Ectodermal cell (in vitro differentiated cells): ENCODE data around the gene GIPC2.
"Not testable (repeated sequence)": the region's sequence is repeated elsewhere in the genome, so short reads cannot be mapped to it uniquely, and the experiment has no call there.

ENCODE experiments used
- H3K27ac ChIP-seq: 2 replicates; pipeline ENCODE4 v1.7.0; 2013; ENCODE audit warnings: mild to moderate bottlenecking, low read depth, low read length; ENCODE audit not compliant: insufficient read depth, poor library complexity, severe bottlenecking
- H3K27me3 ChIP-seq: 2 replicates; pipeline ENCODE4 v1.7.0; 2013; ENCODE audit warnings: mild to moderate bottlenecking, low read length; ENCODE audit not compliant: insufficient read depth, control insufficient read depth, poor library complexity, severe bottlenecking
- H3K36me3 ChIP-seq: one replicate; pipeline ENCODE4 v1.7.0; 2013; ENCODE audit warnings: low read length; ENCODE audit not compliant: control insufficient read depth, insufficient read depth
- H3K4me1 ChIP-seq: one replicate; pipeline ENCODE4 v1.7.0; 2013; ENCODE audit warnings: low read length; ENCODE audit not compliant: control insufficient read depth, insufficient read depth
- H3K4me3 ChIP-seq: 2 replicates; pipeline ENCODE4 v1.7.0; 2013; ENCODE audit warnings: low read depth, low read length, control low read depth; ENCODE audit not compliant: insufficient read depth
- H3K9me3 ChIP-seq: 2 replicates; pipeline ENCODE4 v1.7.0; 2013; ENCODE audit warnings: mild to moderate bottlenecking, low read length, moderate library complexity; ENCODE audit not compliant: control insufficient read depth
- WGBS, 2 experiments: methylation state at CpG; one replicate each; pipeline ENCODE4 v1.1.7; 2013; ENCODE audit warnings: missing lambda C conversion rate in 2 of 2; 5-methylcytosine and 5-hydroxymethylcytosine counted together

GIPC2 gene

DNA sequence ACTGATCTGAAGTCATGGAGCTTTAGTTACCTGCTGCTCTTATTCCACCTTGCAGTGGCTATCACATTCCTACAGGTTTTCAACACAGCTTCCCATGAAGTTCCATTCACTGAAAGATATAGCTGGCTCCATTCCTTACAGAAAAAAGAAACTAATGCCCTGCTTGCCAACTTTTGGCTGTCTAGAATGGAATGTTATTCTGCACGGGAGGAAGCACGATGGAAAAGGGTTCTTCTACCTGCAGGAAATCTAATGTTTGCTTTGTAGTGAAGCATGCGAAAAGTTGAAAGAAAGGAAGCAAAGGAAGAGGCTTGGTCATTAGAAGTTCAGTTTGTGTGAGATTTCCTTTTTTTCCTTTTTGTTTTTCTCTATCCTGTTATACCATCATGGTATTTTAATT, 32.6 kb downstream of the GIPC2 start:
- Histone ChIP-seq H3K4me1 (no peaks in the 10 kb centered on the region), H3K9me3 (no peaks in the 10 kb centered on the region), H3K36me3 (no peaks in the 10 kb centered on the region), H3K27ac (no peak overlapping the region), H3K27me3 (no peaks in the 10 kb centered on the region), H3K4me3 (no peak overlapping the region)
- 86 to 91% methylated on average over 3 of the region's 3 CpGs for WGBS, 2 experiments

DNA sequence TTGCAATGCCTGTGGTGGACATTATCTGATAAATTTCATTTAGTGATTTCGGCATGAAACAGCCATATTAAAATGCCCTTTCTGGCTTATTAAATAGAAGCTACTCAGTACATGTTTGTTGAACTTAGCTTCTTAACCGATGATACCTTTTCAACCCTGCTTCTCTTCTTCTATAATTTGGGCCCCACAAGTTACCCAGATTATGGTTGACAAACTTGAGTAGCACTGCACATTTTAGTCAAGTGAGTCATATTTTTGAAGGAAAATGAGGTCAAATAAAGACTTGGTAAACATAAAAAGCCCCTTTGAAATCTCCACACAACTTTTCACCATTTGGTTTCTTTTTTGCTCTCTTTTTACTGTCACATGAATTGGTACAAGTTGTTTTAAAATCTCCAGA, 33.8 kb downstream of the GIPC2 start:
- 98% methylated on average over 2 of the region's 2 CpGs for WGBS, 2 experiments

DNA sequence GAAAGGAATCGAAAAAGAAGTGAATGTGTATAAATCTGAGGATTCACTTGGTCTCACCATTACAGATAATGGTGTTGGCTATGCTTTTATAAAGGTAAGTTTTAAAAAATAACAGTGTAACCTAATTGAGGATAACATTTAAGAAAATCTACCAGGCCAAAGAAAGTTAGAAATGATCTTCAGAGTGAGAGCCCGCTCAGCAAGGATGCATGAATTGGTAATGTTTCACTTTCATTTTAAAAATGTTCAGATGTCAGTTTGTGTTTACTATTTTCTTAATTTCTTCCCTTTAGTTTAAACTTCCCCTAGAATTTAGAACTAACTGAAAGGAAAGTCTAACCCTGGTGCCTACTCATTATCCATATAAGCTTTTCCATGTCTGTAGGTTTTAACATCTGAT, 35.0 kb downstream of the GIPC2 start:
- 100% methylated on average over 2 of the region's 2 CpGs for WGBS, 2 experiments
- Histone ChIP-seq H3K9me3 (no peaks in the 10 kb centered on the region), H3K4me3 (no peak overlapping the region)

More for the DNA sequence above, 33.8 kb downstream of the GIPC2 start:
- Histone ChIP-seq H3K4me1 (no peaks in the 10 kb centered on the region), H3K36me3 (no peaks in the 10 kb centered on the region), H3K27me3 (no peaks in the 10 kb centered on the region), H3K4me3 (no peak overlapping the region), H3K27ac (no peak overlapping the region), H3K9me3 (no peaks in the 10 kb centered on the region)

DNA sequence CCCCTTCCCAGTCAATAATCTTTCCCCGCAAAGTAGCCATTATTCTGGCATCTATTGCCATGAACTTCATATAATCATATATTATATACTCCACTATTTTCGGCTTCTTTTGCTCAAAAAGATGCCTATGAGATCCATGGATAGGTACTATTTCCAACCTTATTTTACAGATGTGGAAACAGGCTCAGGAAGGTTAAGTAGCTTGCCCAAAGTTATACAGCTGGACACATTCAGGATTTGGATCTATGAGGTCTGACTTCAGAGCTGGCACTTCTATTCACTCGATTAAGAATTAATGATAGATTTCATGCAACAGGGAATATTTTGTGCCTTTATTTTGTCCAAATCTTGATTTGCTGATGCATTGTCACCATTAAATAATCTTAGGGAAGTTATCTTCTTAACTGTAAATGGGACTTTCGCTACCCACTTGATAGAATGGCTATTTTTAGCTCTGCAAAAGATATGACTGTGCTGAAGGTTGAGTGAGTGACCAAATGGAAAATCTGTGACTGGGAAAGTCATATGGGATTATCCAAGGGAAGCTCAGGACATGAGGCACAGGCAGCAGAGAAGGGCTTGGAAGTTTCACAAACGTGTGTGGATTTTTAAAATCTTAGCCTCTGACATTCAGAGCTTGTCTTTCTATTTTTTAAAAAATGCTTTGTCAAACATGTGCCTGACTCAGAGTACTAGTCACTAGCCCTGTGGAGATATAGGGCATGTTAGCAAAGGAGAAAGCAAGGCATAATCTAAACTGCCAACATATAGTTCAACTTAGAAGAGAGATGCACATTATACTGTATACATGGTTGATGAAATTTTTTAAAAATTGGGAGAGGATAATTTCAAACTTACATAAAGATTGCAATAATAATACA, 36.5 kb downstream of the GIPC2 start:
- Histone ChIP-seq H3K9me3 (no peaks in the 10 kb centered on the region), H3K27me3 (no peaks in the 10 kb centered on the region), H3K27ac (no peak overlapping the region), H3K4me1 (no peaks in the 10 kb centered on the region), H3K36me3 (no peaks in the 10 kb centered on the region), H3K4me3 (no peak overlapping the region)
- 88 to 93% methylated on average over 5 of the region's 5 CpGs for WGBS, 2 experiments

More for the DNA sequence above, 35.0 kb downstream of the GIPC2 start:
- H3K36me3 ChIP-seq: no peaks in the 10 kb centered on the region
- no peak overlapping the region for H3K27ac ChIP-seq
- no peaks in the 10 kb centered on the region for H3K4me1 ChIP-seq
- H3K27me3 ChIP-seq: no peaks in the 10 kb centered on the region

DNA sequence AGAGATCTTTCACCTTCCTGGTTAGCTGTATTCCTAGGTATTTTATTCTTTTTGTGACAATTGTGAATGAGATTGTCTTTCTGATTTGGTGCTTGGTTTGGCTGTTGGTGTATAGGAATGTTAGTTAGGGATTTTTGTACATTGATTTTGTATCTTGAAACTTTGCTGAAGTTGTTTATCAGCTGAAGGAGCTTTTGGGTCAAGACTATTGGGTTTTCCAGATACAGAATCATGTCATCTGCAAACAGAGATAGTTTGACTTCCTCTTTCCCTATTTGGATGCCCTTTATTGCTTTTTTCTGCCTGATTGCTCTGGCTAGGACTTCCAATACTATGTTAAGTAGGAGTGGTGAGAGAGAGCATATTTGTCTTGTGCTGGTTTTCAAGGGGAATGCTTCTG, 38.9 kb downstream of the GIPC2 start:
- not testable (repeated sequence) for H3K36me3 ChIP-seq, H3K9me3 ChIP-seq

DNA sequence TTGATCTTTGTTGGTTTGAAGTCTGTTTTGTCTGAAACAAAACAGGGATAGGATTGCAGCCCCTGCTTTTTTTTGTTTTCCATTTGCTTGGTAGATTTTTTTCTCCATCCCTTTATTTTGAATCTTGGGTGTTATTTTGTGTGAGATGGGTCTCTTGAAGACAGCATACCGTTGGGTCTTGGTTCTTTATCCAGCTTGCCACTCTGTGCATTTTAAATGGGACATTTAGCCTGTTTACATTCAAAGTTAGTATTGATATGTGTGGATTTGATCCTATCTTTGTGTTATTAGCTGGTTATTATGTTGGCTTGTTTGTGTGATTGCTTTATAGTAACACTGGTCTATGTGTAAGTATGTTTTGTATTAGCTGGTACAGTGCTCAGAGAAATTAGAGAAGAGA, 40.9 kb downstream of the GIPC2 start:
- H3K36me3 ChIP-seq: no peaks in the 10 kb centered on the region
- no peak overlapping the region for H3K4me3 ChIP-seq
- H3K27me3 ChIP-seq: no peaks in the 10 kb centered on the region
- H3K27ac ChIP-seq: no peak overlapping the region
- no peaks in the 10 kb centered on the region for H3K4me1 ChIP-seq
- 80 to 88% methylated on average over 1 of the region's 1 CpG for WGBS, 2 experiments
- no peaks in the 10 kb centered on the region for H3K9me3 ChIP-seq

More for the DNA sequence above, 38.9 kb downstream of the GIPC2 start:
- H3K27ac ChIP-seq, H3K4me1 ChIP-seq, H3K27me3 ChIP-seq, H3K4me3 ChIP-seq: not testable (repeated sequence)

DNA sequence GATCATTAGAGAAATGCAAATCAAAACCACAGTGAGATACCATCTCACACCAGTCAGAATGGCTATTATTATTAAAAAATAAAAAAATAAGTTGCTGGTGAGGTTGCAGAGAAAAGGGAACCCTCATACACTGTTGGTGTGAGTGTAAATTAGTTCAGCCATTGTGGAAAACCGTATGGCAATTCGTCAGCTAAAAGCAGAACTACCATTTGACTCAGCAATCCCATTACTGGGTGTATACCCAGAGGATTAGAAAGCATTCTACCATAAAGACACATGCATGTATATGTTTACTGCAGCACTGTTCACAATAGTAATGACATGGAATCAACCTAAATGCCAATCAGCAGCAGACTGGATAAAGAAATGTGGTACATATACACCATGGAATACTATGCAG, 42.2 kb downstream of the GIPC2 start:
- H3K27ac ChIP-seq: no peak overlapping the region
- no peaks in the 10 kb centered on the region for H3K36me3 ChIP-seq
- H3K9me3 ChIP-seq: no peaks in the 10 kb centered on the region
- no peak overlapping the region for H3K4me3 ChIP-seq
- 80 to 85% methylated on average over 2 of the region's 2 CpGs for WGBS, 2 experiments
- H3K4me1 ChIP-seq: no peaks in the 10 kb centered on the region
- no peaks in the 10 kb centered on the region for H3K27me3 ChIP-seq

DNA sequence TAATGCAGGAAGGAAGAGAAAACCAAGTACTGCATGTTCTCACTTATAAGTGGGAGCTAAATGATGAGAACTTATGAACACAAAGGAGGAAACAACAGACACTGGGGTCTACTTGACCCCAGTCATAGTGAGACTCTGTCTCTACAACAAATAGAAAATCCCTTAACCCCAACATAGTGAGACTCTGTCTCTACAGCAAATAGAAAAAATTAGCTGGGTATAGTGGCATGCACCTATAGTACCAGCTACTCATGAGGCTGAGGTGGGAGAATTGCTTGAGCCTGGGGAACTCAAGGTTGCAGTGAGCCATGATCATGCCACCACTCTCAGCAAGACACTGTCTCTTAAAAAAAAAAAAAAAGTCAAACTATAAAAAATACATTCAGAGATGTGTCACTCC, 42.7 kb downstream of the GIPC2 start:
- no peaks in the 10 kb centered on the region for H3K4me1 ChIP-seq

DNA sequence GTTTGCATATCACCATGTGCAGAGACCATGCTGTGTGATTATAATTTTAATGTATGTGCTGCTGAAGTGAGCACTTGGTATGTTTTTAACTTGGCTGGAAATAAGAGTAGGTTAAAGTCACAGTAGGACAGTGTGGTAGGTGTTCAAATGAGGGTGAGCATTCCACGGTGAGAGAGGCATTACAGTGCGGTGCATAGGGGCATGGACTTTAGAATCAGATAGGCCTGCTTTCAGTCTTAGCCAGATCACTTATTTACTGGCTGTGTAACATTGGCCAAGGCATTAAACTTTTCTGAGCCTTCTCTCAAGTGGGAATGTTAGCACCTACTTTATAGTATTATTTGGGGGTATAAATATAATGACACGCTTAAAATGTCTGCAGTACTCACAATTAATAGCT, 43.2 kb downstream of the GIPC2 start:
- WGBS, 2 experiments: 88 to 97% methylated on average over 2 of the region's 3 CpGs
- H3K4me3 ChIP-seq: no peak overlapping the region
- H3K36me3 ChIP-seq: no peaks in the 10 kb centered on the region
- H3K4me1 ChIP-seq: no peaks in the 10 kb centered on the region
- no peaks in the 10 kb centered on the region for H3K9me3 ChIP-seq
- no peak overlapping the region for H3K27ac ChIP-seq
- H3K27me3 ChIP-seq: no peaks in the 10 kb centered on the region

More for the DNA sequence above, 42.7 kb downstream of the GIPC2 start:
- H3K27ac ChIP-seq: no peak overlapping the region
- H3K27me3 ChIP-seq: no peaks in the 10 kb centered on the region
- H3K4me3 ChIP-seq: no peak overlapping the region
- H3K9me3 ChIP-seq: no peaks in the 10 kb centered on the region
- H3K36me3 ChIP-seq: no peaks in the 10 kb centered on the region

DNA sequence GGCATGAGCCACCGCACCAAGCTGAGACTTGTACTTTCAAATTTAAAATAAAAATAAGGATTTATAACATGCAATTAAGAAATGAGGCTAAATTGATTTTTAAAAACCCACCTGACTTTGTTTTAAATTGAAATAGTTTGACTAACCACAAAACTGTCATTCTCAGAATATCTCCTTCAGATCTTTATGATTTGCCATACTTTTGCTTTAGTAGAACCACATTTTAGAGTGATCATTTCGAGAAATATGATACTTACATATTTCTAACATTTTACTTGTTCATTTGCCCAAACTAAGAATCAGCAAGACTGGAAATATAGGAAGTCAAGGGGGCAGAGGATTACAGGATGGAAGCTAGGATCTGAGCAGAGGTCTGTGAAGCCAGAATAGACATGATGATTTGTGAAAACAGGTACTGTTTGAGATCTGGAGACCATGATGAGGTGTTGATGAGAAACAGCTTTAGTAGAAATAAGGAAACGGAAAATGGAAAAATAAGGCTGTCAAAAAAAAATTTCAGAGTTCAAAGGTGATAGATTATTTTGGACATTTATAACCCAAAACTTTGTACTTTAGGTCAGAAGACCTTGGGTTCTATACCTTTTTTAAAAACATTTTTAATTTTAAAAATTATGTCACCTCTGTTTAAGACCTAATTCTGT, 44.8 kb downstream of the GIPC2 start:
- Histone ChIP-seq H3K4me1 (no peaks in the 10 kb centered on the region), H3K36me3 (no peaks in the 10 kb centered on the region), H3K9me3 (no peaks in the 10 kb centered on the region), H3K4me3 (no peak overlapping the region), H3K27ac (no peak overlapping the region), H3K27me3 (no peaks in the 10 kb centered on the region)
- 77 to 98% methylated on average over 2 of the region's 3 CpGs for WGBS, 2 experiments
